Islet precursor cell (in vitro differentiated cells): ENCODE results near the gene ACTN4.

Source experiments
- DNase-seq: peaks from one replicate; pipeline ENCODE4 v3.0.0-alpha.2; 2018

ACTN4 gene

GRCh38 chr19:38638461-38638860 is 9.0 kb upstream of the ACTN4 start:
- peak; percentile 91 for DNase-seq

- no peak for DNase-seq
Measured at GRCh38 chr19:38639679-38640078, 7.8 kb upstream of the ACTN4 start.

GRCh38 chr19:38640368-38640767 is 7.1 kb upstream of the ACTN4 start:
- peak; percentile 97 for DNase-seq

- DNase-seq, result peak; percentile 89
Measured at GRCh38 chr19:38642176-38642575, 5.3 kb upstream of the ACTN4 start.

GRCh38 chr19:38644719-38645118 is 2.7 kb upstream of the ACTN4 start:
- DNase-seq, result peak; percentile 86

GRCh38 chr19:38647966-38648768 is 718 bp downstream of the ACTN4 start:
- DNase-seq, result no peak

- DNase-seq, result no peak
Measured at GRCh38 chr19:38648769-38649304, 1.4 kb downstream of the ACTN4 start.

- no peak for DNase-seq
Measured at GRCh38 chr19:38649305-38650171, 2.1 kb downstream of the ACTN4 start.

- no peak for DNase-seq
Measured at GRCh38 chr19:38650172-38650775, 2.8 kb downstream of the ACTN4 start.

- no peak for DNase-seq
Measured at GRCh38 chr19:38650911-38651584, 3.6 kb downstream of the ACTN4 start.

GRCh38 chr19:38653028-38653571 is 5.7 kb downstream of the ACTN4 start:
- DNase-seq, result peak; percentile 52

GRCh38 chr19:38654628-38655055 is 7.2 kb downstream of the ACTN4 start:
- DNase-seq, result peak; percentile 61

GRCh38 chr19:38655148-38655824 is 7.8 kb downstream of the ACTN4 start:
- no peak for DNase-seq

- DNase-seq, result no peak
Measured at GRCh38 chr19:38656171-38656981, 8.9 kb downstream of the ACTN4 start.

GRCh38 chr19:38657633-38658222 is 10.3 kb downstream of the ACTN4 start:
- peak; percentile 87 for DNase-seq

GRCh38 chr19:38658462-38659306 is 11.2 kb downstream of the ACTN4 start:
- DNase-seq, result peak; percentile 92

- no peak for DNase-seq
Measured at GRCh38 chr19:38660724-38661123, 13.3 kb downstream of the ACTN4 start.

- DNase-seq, result no peak
Measured at GRCh38 chr19:38661136-38661535, 13.7 kb downstream of the ACTN4 start.

GRCh38 chr19:38661996-38662395 is 14.5 kb downstream of the ACTN4 start:
- peak; percentile 81 for DNase-seq
